ENCODE results near the gene UCHL3. TPM values are rescaled to one million over a fixed set of nuclear protein-coding genes. Genes with fewer than 3 reads are reported as not detected.

Gene UCHL3
- total and polyA plus RNA-seq, 3 donors from 2014 or later: 31.1 to 100 (median 49.1) TPM

DNA sequence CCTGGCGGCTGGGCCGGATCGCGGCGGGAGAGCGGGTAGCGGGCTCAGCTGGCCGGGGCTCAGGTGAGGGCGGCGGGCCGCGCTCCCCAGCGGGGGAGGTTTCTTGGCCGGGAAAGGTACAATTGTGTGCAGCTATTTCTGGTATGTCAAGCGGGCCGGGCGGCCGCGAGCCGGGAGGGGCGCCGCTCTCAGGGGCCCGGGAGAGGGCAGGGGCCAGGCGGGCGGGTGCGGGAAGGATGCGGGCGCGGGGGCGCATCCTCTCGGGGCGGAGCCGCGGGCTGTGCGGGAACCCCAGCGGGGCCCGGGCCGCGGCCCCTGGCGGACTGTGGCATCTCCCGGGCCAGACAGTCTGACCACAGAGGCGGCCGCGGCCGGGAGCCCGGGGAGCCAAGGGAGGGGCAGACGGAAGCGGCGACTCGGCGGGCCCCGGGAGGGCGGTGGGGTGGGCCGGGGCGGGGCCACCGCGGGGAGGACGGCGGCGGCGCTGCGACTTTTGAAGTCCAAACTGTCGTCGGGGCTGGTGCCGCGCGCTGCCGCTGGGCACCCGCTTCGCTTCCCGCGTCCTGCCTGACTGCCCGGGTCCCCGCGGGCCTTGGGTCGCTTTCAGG, 86.3 kb downstream of the UCHL3 start, which contains the start of gene LMO7:
Gene LMO7, plus strand, starts transcription at position 503 of the 608 bp plus-strand sequence. CDS start 328 bp downstream, outside the sequence.
- intact Hi-C loops (cut with DNase I; ENCODE audit: low total_unique reads): no loop called here
- no peak for TF ChIP-seq POLR2A (IDR thresholded peaks at IDR 0.05)
- no peak for TF ChIP-seq CTCF (IDR thresholded peaks at IDR 0.05)
- H3K27me3 ChIP-seq: no peaks in the 10 kb centered on the region
- H3K36me3 ChIP-seq (ENCODE audit: low read depth, missing control alignments): no peaks in the 10 kb centered on the region
- no peaks in the 10 kb centered on the region for H3K9me3 ChIP-seq
- peak; percentile 35 for DNase-seq
- WGBS, 2 donors: 0 to 1% methylated on average over 2 to 72 of the region's 76 CpGs
- H3K4me3 ChIP-seq: peak within 1 kb of the TSS; percentile 75 to 76
- peak within 1 kb of the TSS; percentile 19 to 82 for H3K27ac ChIP-seq
- H3K4me1 ChIP-seq: no peaks in the 10 kb centered on the region

- DNase-seq: no peak
- Histone ChIP-seq H3K27ac (peak overlapping the region; percentile 19 to 82), H3K27me3 (no peaks in the 10 kb centered on the region), H3K4me3 (peak overlapping the region; percentile 75 to 76), H3K4me1 (no peaks in the 10 kb centered on the region), H3K36me3 (ENCODE audit: low read depth, missing control alignments) (no peaks in the 10 kb centered on the region), H3K9me3 (no peaks in the 10 kb centered on the region)
- WGBS, 2 donors: 1% methylated on average over 57 of the region's 58 CpGs; no CpG with 5 or more reads in 1 of the 2 donors
- no peak for TF ChIP-seq POLR2A (IDR thresholded peaks at IDR 0.05)
- no peak for TF ChIP-seq CTCF (IDR thresholded peaks at IDR 0.05)
- intact Hi-C loops (cut with DNase I; ENCODE audit: low total_unique reads): no loop called here
Observed at GRCh38 chr13:75636436-75637180, 87.0 kb downstream of the UCHL3 start.

DNA sequence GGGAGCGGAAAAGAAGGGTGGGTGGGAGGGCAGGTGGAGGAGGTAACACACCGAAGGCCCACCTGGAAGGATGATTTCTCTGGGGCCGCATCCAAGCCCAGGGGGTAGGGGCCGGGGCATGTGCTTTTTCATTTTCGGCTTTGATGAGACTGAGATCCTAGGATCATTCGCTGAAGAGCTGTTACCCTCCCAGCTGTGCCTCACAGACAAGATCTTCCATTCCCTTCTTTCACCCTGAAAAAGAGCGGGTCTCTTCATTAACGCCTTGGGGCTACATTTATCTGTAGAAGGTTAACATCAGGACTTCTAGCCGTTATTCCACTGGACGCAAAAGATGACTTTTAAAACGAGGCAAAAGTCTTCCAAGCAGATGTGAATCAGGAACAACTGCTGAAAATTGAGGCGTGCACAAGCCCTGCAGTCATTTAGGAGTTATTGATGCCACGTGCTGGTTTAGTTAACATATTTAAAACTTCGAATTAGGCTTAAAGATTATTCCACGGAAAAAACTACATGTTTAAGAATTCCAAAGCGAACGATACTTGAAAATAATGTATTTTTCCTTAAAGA, 87.7 kb downstream of the UCHL3 start:
- no peak for DNase-seq
- no peak for TF ChIP-seq CTCF (IDR thresholded peaks at IDR 0.05)
- TF ChIP-seq POLR2A (IDR thresholded peaks at IDR 0.05): no peak
- 23 to 27% methylated on average over 16 to 17 of the region's 17 CpGs for WGBS, 2 donors
- Histone ChIP-seq H3K27ac (no peak overlapping the region), H3K36me3 (ENCODE audit: low read depth, missing control alignments) (no peaks in the 10 kb centered on the region), H3K27me3 (no peaks in the 10 kb centered on the region), H3K4me3 (peak overlapping the region; percentile 75 to 76), H3K9me3 (no peaks in the 10 kb centered on the region), H3K4me1 (no peaks in the 10 kb centered on the region)
- intact Hi-C loops (cut with DNase I; ENCODE audit: low total_unique reads): no loop called here

- intact Hi-C loops (cut with DNase I; ENCODE audit: low total_unique reads): no loop called here
- no peaks in the 10 kb centered on the region for H3K9me3 ChIP-seq
- no peak for DNase-seq
- 87 to 100% methylated on average over 2 of the region's 2 CpGs for WGBS, 2 donors
- H3K27ac ChIP-seq: no peak overlapping the region
- TF ChIP-seq CTCF (IDR thresholded peaks at IDR 0.05): no peak
- TF ChIP-seq POLR2A (IDR thresholded peaks at IDR 0.05): no peak
- no peaks in the 10 kb centered on the region for H3K4me1 ChIP-seq
- H3K36me3 ChIP-seq (ENCODE audit: low read depth, missing control alignments): no peaks in the 10 kb centered on the region
- H3K4me3 ChIP-seq: no peak overlapping the region
- no peaks in the 10 kb centered on the region for H3K27me3 ChIP-seq
Observed at GRCh38 chr13:75639454-75639853, 89.9 kb downstream of the UCHL3 start.

Measured in testis (tissue), 3 donors.